GM18502 (cell line): ENCODE results near the gene PAWR.
"Not testable (repeated sequence)": the region's sequence is repeated elsewhere in the genome, so short reads cannot be mapped to it uniquely, and the experiment has no call there.

Source experiments
- ATAC-seq: cut with Tn5 transposase; IDR thresholded peaks from one replicate; pipeline ENCODE4 v1.9.1; 2021; ENCODE audit warnings: mild to moderate bottlenecking; ENCODE audit not compliant: unreplicated experiment, poor library complexity

PAWR gene

DNA sequence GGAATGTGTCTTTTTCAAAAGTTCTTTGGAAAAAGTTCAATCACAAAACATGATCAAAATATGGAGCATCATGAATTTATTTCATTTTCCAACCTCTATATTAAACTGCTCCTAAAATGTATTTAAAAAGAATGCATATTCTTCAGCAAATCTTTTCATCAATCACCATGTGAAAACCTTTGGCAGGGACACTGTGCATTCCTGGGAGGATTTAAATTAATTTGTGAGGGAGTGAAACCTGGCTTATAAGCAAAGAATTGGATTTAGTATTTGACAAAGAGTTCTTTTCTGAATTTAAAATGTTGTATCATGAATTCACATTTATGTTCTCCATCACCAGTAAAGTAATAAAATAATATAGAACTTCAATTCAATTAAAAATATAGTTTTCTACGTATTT is 38.2 kb downstream of the PAWR start:
- ATAC-seq, result no peak

DNA sequence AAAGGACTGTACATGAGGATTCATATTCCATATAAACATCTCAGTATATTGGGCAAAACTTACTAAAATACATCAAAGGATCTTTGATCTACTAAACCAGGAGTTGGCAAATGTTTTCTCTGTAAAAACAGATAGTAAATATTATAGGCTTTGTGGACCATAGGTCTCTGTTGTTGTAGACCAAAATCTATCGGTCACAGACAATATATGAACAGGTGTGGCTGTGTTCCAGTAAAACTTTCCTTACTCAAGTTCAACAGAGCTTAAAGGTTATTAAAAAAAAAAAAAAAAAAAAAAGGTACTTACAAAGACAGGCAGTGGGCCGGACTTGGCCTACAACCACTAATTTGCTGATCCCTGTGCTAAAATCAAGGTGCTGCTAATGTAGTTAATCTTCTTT is 40.3 kb downstream of the PAWR start:
- no peak for ATAC-seq

DNA sequence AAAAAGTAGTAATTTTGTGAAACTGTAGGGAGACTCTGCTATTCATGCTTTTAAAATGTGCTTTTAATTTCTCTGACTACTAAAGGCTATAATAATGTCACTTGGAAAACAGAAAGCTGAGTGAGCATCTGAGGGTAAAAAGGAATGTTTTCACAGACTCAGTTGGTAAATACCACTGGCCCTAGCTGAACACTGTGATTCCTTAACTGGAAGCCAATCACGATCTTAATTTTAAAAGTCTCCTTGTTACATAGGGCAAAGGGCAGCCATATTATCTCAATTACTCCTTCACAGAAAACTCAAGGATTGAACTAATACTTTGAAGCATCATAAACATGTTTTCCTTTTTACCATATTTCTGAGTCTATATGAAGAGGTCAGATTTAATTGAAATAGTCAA is 41.9 kb downstream of the PAWR start:
- no peak for ATAC-seq

DNA sequence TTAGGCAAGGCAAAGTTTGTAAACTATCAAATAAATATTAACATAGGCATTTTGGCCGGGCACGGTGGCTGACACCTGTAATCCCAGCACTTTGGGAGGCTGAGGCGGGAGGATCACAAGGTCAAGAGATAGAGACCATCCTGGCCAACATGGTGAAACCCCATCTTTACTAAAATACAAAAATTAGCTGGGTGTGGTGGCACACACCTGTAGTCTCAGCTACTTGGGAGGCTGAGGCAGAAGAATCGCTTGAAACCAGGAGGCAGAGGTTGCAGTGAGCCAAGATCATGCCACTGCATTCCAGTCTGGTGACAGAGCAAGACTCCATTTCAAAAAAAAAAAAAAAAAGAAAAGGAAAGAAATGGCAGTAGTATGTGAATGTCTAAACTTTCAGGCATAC is 43.9 kb downstream of the PAWR start:
- not testable (repeated sequence) for ATAC-seq

DNA sequence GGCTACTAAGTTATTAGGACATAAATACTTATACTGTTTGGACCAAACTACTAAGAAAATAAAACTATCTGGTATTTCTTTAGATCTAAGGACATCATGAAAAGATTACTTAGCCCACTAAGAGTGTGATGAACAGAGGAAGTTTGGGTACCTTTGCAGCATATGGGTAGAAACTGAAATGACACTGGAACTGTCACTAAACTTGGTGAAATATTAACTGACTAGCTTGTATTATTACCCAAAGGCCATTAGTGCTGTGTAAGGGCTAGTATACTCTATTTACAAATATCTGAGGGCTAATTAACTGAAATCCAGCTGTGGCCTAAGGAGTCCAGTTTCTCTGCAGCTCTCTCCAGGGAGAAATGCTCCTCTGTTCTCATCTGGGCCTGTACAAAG is 45.5 kb downstream of the PAWR start:
- peak; percentile 78 for ATAC-seq

DNA sequence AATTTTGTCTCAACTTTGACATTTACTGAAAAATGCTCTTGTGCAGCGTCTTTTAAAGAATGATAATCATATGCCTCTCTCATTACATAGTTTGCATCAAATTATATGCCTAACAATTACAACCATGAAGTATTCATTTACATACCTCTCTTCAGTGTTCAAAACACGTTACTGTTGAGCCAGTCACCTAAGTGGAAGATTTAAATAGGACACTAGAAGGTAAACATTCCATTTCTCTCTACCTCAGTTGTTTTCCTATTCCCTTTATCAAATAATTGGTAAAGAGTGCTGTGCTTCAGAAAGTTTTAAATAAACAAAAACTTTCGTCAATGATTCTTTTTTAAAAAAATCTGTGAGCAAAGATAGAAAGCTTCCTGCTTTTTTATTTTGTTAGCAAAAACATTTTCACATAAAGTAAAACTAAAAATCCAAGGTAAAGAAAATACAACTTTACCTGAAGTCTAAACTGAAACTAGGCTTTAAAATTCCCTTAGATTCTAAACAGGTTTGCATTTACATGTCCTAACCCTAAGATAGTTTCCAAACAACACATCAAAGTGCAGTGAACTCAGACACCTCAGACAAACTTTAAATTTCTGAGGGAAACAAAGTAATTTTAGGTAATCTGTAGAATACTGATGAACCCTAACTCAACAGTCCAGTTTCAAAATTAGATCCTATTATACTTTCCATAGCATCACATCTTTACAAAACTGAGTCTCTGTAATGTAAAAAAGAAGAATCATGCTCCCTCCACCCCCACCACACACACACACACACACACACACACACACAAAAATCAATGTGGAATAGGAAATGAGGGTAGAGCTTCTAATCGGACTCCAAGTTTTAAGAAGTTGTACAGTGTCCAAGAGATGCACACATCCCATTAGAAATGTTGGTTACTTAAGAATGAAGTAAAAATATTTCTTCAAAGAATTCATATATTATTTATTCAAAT is 46.2 kb downstream of the PAWR start:
- peak; percentile 24 for ATAC-seq

DNA sequence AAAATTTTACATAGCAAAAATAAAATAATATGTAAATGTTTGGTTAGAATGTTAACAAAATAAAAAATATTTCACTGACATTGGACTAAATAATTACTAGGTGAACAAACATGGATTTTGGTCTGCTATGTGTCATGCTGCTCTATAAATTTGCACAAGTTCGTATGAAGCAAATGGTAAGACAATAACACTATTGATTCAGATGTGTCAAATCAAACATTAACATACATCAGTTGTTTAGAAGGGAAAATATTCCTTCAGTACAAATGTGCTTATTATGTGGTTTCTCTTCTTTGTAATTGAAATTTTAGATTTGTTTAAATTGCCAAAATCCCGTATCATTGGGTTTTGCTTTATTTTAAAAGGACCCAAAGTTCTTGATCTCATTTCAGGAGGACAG is 46.9 kb downstream of the PAWR start:
- ATAC-seq, result no peak

DNA sequence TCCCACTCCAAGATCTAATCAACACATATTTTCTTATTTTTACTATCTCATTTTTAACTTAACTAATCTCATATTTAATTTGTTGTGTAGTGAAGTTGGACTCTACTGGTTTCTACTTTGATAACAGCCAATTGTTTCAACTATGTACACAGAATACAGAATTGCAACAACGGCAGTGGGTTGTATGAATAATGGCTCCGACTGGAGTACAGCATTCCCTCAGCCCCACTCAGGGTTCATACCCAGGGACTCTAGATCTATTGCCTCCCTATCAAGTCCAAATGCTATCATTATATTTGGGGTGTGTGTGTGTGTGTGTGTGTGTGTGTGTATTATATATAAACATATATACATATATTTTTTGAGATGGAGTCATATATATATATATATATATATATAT is 52.3 kb downstream of the PAWR start:
- no peak for ATAC-seq

DNA sequence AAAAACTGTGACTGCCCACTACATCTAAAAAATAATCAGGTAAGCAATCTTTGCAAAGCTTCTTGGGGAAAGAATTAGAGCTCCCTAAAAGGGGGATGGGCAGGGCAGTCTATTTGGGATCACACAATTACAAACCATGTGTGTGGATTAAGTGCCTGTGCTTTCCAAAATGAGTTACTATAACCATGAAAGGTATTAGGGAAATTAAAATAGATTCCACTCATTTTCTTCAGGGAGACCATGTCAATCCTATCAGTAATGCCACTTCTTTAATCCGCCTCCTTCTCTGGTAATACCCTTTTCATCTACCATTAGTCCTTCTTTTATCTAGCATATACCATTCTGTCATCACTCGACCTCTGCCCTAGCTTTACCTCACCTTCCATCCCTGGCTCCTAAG is 53.7 kb downstream of the PAWR start:
- no peak for ATAC-seq

DNA sequence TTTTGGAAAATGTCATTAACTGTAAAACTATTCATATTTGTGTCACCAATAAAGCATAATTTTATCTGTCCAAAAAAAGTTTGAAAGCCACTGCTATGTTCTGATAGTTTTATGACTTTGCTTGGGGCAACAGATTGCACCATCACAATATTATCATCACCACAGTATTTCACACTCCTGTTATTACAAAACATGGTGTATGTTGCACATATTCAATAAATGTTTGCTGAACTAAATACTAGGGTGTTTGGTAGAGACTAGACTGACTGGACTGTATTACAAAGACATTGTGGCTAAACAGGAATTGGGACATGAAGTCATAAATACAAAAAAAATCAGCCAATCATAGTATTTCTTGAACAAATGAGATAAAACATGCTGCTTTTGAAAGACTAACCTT is 55.1 kb downstream of the PAWR start:
- ATAC-seq, result no peak

DNA sequence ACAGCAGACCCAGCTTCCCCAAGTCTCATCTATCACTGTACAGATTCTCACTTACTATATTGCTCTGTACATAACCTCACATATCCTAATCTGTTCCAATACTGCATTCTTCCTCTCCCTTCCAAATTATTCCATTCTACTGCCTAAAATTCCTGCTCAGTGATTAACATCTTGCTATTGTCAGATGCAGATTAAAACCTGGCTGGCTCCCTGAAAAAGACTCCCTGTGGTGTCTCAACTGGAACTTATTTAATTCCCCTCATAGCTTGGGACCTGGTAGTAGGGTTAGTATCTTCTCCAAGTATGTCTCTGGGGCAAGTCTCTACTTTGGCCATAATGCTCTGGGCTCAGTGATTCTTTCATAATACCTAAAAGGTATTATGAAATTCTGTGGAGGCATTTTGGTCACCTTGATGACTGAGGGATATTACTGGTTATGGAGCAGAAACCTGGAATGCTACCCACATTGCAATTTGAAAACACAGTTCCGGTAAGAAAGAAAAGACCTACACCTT is 55.8 kb downstream of the PAWR start:
- no peak for ATAC-seq

DNA sequence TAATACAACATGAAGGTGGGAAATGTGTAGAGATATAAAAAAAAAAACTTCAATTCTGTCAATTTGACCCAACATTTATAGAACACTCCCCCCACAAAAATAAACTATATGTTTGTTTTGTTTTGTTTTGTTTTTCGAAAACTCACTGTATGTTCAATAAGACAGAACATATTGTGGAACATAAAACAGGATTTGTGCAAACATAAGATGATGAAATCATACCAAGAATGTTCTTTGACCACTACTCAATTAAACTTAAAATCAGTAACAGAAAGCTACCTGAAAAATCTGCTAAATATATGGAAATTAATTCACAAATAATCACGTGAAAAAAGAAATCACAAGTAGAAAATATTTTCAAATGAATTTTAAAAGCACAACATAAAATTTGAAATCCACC is 61.2 kb downstream of the PAWR start:
- ATAC-seq, result no peak

DNA sequence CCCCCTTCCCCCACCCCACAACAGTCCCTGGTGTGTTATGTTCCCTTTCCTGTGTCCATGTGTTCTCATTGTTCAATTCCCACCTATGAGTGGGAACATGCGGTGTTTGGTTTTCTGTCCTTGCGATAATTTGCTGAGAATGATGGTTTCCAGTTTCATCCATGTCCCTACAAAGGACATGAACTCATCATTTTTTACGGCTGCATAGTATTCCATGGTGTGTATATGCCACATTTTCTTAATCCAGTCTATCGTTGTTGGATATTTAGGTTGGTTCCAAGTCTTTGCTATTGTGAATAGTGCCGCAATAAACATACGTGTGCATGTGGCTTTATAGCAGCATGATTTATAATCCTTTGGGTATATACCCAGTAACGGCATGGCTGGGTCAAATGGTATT is 64.0 kb downstream of the PAWR start:
- not testable (repeated sequence) for ATAC-seq

DNA sequence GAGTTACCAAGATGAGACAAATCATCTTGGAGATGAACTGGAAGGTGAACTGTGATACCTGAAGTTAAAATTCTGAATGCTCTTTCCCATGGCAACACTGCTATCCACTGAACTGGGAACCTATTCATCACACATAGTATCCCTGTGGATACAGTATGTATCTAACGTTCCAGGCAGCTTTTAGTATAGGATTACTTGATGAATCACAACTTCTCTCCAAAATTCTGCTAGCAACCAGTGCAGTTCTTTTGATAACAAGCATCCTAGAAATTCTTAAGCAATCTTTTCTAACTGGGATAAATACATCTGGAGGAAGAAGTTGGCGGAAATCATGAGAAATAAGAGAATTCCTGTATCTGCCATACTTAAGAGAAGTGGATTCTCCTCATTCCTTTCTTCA is 66.4 kb downstream of the PAWR start:
- no peak for ATAC-seq

DNA sequence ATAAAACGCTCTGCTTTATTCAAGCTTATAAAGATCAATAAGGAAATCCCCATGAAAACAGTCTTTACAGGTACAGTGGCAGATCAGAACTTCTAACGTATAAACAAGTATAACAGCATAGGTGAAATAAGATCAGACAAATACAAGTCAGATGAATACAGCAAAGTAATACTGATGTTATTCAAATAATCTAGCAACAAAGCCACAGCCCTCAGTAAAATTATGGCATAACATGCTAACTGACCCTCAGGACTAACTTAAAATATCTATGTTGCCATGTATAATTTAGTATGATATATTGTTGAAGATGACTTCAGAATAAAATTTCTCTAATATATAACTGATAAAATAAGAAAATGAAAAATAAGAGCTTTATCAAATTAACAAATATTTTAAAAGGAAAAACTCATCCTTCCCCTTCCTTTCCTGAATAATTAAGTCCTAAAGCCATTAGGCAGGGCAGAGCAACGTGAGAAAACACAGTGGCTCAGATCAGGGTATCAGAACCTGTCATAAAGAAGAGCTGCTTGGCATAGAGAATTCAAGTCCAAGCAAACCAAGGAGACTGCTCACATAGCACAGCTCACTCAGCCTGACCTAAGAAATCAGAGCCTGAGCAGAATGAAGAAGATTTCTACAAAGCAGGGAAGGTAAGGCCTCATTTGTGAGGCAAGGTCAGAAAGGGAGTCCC is 70.7 kb downstream of the PAWR start:
- ATAC-seq, result no peak

DNA sequence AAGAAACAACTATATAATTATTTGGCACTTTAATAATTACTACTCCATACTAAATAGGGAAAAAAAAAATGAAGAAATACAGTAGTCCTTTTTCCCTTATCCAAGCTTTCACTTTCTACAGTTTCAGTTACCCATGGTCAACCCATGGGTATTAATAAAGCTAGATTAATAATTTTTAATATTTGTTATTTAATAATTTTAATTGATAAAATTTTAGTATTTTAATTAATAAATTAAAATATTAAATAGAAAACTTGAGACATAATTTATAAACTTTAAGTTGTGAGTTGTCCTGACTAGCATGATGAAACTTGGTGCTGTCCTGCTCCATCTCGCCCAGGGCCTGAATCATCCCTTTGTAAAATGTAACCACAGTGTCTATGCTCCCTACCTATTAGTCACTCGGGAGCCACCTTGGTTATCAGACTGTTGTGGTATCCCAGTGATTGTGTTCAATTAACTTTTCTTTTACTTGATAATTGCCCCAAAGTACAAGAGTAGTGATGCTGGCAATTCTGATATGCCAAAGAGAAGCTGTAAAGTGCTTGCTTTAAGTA is 71.8 kb downstream of the PAWR start:
- ATAC-seq, result no peak

DNA sequence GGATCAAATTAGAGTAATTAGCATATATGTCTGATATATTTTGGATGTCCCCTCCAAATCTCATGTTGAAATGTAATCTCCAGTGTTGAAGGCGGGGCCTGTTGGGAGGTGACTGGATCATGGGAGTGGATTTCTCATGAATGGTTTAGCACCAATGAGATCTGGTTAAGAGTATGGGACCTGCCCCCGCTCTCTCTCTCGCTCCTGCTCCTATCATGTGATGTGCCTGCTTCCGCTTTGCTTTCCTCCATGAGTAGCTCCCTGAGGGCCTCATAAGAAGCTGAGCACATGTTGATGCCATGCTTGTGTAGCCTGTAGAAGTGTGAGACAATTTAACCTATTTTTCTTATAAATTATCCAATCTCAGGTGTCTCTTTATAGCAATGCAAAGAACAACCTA is 73.1 kb downstream of the PAWR start:
- ATAC-seq, result no peak

DNA sequence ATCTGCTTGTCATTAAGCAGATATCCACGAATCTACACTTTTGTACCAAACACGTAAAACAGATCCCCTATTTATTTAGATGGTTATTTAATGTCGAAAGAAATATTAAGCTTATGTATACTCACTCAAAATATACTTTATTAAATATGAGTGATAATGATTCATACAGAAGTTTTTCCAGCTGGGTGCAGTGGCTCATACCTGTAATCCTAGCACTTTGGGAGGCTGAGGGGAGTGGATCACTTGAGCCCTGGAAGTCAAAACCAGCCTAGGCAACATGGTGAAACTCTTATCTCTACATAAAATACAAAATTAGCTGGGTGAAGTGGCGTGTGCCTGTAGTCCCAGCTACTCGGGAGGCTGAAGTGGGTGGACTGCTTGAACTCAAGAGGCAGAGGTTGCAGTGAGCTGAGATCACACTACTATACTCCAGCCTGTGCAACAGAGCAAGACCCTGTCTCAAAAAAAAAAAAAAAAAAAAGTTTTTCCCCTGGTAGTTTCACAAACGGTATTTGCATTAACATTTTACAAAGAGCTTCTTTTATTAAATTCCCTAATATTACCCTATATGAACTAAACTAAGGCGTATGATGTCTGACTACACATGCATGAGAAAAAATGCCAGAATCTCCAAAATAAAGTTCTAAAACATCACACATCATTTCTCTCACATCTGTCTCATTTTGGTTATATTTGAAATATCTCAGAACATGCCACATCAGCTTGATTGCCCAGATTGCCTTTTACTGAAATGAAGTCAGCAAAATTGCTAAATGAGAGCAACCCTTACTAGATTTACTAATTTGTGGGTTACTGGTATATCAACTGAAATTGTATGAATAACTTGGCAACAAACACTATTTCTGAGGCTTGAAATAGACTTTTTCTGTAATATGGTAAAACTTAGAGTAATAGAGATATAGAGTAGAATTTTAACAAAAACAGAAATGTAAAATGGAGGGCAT is 74.9 kb downstream of the PAWR start:
- peak; percentile 76 for ATAC-seq

DNA sequence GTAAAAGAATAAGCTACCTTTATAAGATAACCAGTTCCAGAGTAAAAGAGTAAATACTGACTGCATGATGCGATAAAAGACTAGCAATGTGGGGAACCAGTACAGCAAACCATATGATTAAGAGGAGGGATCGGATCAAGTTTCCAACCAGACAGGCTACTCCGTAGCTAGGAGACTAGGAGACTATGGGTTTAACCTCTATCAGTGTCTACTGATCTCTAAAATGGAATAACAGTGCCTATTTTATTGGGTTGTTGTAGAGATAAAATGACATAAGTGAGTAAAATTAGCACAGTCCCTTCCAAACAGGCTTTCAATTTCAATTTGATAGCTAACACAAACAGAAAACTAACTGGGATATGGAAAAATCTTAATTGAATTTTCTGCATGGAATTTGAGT is 76.0 kb downstream of the PAWR start:
- ATAC-seq, result no peak

DNA sequence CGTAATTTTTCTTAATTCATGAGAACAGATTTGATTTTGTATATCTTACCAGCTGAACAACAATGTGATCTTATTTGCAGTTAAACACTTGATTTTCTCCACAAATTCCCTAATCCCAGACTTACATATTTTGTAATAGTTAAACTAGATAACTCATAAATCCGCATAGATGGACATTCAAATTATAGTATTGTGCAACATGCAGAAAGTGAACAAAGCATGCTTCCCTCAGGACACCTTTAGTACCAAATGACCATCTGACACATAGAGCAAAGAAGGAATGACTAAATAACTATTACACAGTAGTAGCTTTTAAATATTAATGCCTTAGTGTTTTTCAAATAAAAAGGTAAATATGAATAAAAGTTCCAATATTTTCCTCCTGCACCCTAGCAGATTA is 88.9 kb downstream of the PAWR start:
- no peak for ATAC-seq
